Vagina (tissue), 2 donors: ENCODE measurements around the gene SLC24A3.

Source experiments
- CTCF ChIP-seq, 3 experiments: fragments of 450-650 bp in 2 of 3; fragments of 200-600 bp in 1 of 3; sonication (generic) in 1 of 3; IDR thresholded peaks; one replicate each; pipeline ENCODE4 v1.5.1; 2017 to 2019; ENCODE audit warnings: antibody characterized with exemption in 3 of 3, mild to moderate bottlenecking in 2 of 3, moderate library complexity in 2 of 3
- POLR2A ChIP-seq, 2 donors: fragments of 450-650 bp; IDR thresholded peaks; one replicate each; pipeline ENCODE4 v1.6.1; 2017; ENCODE audit warnings: antibody characterized with exemption in 2 of 2, mild to moderate bottlenecking in 2 of 2, moderate library complexity in 2 of 2

- TF ChIP-seq POLR2A (IDR thresholded peaks at IDR 0.05) = no peak
- no peak for TF ChIP-seq CTCF (IDR thresholded peaks at IDR 0.05)
These were observed 199.8 kb downstream of the SLC24A3 start for GRCh38 chr20:19412254-19412653.
